ENCODE data around the gene CDH18.

Gene CDH18

DNA sequence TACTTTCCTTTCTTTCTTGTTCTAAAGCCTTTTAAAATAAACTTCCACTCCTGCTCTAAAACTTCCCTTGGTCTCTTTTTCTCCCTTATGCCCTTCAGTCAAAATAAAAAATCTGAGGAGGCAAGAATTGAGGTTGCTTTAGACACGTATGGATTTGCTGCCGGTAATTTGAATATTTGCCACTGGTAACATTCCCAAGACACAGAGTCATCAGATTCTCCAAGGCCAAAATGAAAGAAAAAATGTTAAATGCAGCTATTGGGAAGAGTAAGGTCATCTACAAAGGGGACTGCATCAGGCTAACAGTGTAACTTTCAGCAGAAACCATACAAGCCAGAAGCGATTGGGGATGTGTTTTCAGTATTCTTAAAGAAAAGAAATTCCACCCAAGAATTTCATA lies 311.1 kb downstream of the CDH18 start:
- Histone ChIP-seq H3K4me3 (no peak overlapping the region), H3K27ac (no peak overlapping the region)
- TF ChIP-seq, protein P1, sequence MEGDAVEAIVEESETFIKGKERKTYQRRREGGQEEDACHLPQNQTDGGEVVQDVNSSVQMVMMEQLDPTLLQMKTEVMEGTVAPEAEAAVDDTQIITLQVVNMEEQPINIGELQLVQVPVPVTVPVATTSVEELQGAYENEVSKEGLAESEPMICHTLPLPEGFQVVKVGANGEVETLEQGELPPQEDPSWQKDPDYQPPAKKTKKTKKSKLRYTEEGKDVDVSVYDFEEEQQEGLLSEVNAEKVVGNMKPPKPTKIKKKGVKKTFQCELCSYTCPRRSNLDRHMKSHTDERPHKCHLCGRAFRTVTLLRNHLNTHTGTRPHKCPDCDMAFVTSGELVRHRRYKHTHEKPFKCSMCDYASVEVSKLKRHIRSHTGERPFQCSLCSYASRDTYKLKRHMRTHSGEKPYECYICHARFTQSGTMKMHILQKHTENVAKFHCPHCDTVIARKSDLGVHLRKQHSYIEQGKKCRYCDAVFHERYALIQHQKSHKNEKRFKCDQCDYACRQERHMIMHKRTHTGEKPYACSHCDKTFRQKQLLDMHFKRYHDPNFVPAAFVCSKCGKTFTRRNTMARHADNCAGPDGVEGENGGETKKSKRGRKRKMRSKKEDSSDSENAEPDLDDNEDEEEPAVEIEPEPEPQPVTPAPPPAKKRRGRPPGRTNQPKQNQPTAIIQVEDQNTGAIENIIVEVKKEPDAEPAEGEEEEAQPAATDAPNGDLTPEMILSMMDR (IDR thresholded peaks at IDR 0.05) = no peak
- no peak for DNase-seq (ENCODE audit: low spot score)

- no peak for DNase-seq (ENCODE audit: low spot score)
- no peak overlapping the region for H3K4me3 ChIP-seq
These were observed 327.3 kb downstream of the CDH18 start for GRCh38 chr5:19660679-19661078.

DNA sequence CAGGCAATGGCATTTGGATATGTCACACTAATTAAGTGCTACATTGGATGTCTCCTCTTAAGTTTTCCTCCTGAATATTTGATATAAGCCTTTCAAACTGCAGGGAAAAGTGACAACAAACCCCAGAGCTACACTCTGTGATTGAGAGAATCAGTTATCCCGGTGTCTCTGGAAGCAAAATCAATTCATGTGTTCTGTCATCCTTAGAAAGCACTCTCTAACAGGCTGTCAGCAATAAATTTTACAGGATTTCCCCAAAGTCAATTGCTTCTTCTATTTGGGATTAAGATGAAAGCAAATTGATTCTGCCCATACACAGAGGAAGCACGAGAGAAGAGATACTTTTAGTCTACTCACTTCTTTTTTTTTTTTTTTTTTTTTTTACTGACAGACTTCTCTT lies 332.4 kb downstream of the CDH18 start:
- H3K27ac ChIP-seq = no peak overlapping the region
- DNase-seq (ENCODE audit: low spot score) = no peak
- TF ChIP-seq, protein P1 (IDR thresholded peaks at IDR 0.05) = no peak
- H3K4me3 ChIP-seq = no peak overlapping the region

More at GRCh38 chr5:19660679-19661078, 327.3 kb downstream of the CDH18 start:
- TF ChIP-seq, protein P1 (IDR thresholded peaks at IDR 0.05) = no peak
- H3K27ac ChIP-seq = no peak overlapping the region

DNA sequence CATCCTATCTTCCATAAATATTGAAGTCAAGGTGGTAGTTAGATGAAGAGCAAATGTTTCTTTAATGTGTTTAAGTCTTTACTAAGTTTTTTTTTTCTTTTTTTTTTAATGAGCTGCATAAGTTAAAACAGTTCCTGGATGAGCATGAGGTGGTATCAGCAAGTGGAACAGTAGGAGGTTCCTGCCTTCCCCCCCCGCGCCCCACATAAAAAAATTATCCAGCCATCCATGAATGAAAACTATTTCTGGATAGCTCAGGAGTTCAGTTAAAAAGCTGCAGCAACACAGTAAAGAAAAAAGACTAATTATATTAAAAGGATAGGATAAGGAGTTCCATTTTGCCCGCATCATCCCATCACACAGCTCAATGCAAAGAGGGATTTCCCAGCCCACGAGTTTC lies 349.5 kb downstream of the CDH18 start:
- no peak overlapping the region for H3K4me3 ChIP-seq
- TF ChIP-seq, protein P1 (IDR thresholded peaks at IDR 0.05) = no peak
- no peak for DNase-seq (ENCODE audit: low spot score)
- no peak overlapping the region for H3K27ac ChIP-seq

GRCh38 chr5:19630876-19631275 lies 357.1 kb downstream of the CDH18 start:
- DNase-seq (ENCODE audit: low spot score) = no peak
- TF ChIP-seq, protein P1 (IDR thresholded peaks at IDR 0.05) = no peak
- Histone ChIP-seq H3K4me3 (no peak overlapping the region), H3K27ac (no peak overlapping the region)

- Histone ChIP-seq H3K4me3 (no peak overlapping the region), H3K27ac (no peak overlapping the region)
- TF ChIP-seq, protein P1 (IDR thresholded peaks at IDR 0.05) = no peak
- no peak for DNase-seq (ENCODE audit: low spot score)
These were observed 361.8 kb downstream of the CDH18 start for GRCh38 chr5:19626211-19626610.

- Histone ChIP-seq H3K4me3 (no peak overlapping the region), H3K27ac (no peak overlapping the region)
- TF ChIP-seq, protein P1 (IDR thresholded peaks at IDR 0.05) = no peak
- DNase-seq (ENCODE audit: low spot score) = no peak
These were observed 362.4 kb downstream of the CDH18 start for GRCh38 chr5:19625562-19625961.

Data from coronary artery (tissue), 2 donors.